Measurements from ENCODE around the gene GNAI2.
A peak's percentile ranks its signal among the peaks of the same experiment; 100 is the strongest.

The GNAI2 gene

DNA sequence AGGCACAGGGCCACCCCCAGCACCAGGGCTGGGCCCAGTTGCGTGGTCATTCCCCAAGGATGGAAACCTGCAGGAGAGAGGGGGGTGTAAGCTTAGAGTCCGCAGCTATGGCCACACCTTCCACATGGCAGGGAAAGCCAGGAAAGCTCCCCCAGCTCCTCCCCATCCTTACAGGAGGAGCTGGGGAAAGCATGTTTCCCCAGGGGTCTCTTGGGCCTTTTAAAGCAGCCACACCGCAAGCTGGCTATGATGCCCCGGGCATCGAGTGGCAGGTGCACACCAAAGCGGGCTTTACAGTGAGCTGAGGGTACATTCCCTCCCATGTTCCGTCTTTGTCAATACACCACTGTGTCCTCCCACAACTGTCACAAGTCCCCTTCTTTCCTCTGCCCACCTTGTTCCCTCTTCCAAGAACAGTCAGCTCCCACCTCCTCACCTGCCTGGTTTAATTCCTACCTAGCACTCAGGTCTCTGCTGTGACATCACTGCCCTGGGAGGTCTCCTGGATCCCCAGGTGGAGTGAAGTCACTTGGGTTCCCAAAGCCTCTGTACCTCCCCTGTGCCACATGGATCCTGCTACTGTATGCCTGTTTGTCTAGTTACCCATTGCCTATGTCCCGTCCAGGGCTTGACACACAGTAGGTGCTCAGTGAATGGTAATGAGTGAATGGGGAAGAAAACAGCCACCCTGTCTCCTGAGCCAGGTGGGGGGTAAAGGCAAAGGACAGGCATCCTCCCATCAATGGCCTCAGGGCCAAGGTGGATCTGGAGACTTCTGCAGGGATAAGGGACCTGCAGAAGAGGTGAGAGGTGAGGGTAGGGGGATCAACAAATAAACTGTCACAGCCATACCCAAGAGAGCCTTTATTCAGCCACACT is 59.8 kb downstream of the GNAI2 start:
- DNase-seq (ENCODE audit: low read depth), result no peak
- TF ChIP-seq, protein P1, sequence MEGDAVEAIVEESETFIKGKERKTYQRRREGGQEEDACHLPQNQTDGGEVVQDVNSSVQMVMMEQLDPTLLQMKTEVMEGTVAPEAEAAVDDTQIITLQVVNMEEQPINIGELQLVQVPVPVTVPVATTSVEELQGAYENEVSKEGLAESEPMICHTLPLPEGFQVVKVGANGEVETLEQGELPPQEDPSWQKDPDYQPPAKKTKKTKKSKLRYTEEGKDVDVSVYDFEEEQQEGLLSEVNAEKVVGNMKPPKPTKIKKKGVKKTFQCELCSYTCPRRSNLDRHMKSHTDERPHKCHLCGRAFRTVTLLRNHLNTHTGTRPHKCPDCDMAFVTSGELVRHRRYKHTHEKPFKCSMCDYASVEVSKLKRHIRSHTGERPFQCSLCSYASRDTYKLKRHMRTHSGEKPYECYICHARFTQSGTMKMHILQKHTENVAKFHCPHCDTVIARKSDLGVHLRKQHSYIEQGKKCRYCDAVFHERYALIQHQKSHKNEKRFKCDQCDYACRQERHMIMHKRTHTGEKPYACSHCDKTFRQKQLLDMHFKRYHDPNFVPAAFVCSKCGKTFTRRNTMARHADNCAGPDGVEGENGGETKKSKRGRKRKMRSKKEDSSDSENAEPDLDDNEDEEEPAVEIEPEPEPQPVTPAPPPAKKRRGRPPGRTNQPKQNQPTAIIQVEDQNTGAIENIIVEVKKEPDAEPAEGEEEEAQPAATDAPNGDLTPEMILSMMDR (conservative IDR thresholded peaks at IDR 0.05; ENCODE audit: control insufficient read depth, insufficient read depth, low read depth, low read length), result no peak
- H3K4me3 ChIP-seq (ENCODE audit: control insufficient read depth, low read depth, low read length), result no peak overlapping the region

DNA sequence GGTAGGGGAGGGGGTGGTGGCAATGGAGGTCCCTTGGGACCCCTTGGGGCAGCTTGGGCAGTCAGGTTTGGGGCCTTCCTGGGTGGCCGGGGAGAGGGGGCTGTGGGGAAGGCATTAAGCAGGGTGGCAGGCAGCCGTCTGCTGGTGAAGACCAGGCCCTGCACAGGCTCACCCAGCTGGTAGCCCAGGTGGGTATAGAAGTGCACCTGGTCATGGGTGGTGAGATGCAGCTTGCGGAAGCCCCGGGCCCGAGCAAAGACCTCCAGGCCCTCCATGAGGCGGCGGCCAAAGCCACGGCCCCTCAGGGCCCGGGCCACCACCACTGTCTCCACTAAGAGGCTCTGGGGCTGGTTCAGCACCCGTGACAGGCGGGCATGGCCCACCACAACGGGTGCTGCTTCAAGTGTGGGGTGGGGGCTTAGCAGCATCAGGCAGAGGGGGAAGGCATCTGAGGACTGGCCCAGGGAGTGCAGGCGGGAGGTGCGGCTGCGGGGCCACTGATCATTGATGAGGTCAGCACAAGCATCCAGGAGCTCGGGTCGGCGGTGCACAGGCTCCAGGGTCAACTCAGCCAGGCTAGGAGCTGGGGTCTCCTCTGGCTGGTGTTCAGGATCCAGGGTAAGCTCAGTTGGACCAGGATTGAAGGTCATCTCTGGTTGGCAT is 60.8 kb downstream of the GNAI2 start:
- TF ChIP-seq, protein P1 (conservative IDR thresholded peaks at IDR 0.05; ENCODE audit: control insufficient read depth, insufficient read depth, low read depth, low read length), result no peak
- no peak for DNase-seq (ENCODE audit: low read depth)
- H3K4me3 ChIP-seq (ENCODE audit: control insufficient read depth, low read depth, low read length), result no peak overlapping the region

DNA sequence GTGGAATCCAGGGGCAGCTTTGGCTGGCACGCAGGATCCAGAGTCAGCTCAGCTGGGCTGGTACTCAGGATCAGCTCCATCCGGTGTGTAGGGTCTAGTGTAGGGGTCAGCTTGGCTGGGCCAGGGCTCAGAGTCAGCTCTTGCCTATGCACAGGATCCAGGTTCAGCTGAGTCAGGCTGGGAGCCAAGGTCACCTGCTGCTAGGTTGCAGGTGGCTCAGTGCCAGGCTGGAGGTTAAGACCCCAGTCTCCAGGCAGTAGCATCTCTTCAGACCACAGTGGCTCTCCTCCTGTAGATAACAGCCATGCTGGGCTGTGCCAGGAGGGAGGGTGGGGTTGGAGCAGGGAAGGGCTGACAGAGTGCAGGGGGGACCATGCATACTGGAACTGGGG is 61.4 kb downstream of the GNAI2 start:
- no peak for DNase-seq (ENCODE audit: low read depth)
- TF ChIP-seq, protein P1 (conservative IDR thresholded peaks at IDR 0.05; ENCODE audit: control insufficient read depth, insufficient read depth, low read depth, low read length), result no peak
- no peak overlapping the region for H3K4me3 ChIP-seq (ENCODE audit: control insufficient read depth, low read depth, low read length)

DNA sequence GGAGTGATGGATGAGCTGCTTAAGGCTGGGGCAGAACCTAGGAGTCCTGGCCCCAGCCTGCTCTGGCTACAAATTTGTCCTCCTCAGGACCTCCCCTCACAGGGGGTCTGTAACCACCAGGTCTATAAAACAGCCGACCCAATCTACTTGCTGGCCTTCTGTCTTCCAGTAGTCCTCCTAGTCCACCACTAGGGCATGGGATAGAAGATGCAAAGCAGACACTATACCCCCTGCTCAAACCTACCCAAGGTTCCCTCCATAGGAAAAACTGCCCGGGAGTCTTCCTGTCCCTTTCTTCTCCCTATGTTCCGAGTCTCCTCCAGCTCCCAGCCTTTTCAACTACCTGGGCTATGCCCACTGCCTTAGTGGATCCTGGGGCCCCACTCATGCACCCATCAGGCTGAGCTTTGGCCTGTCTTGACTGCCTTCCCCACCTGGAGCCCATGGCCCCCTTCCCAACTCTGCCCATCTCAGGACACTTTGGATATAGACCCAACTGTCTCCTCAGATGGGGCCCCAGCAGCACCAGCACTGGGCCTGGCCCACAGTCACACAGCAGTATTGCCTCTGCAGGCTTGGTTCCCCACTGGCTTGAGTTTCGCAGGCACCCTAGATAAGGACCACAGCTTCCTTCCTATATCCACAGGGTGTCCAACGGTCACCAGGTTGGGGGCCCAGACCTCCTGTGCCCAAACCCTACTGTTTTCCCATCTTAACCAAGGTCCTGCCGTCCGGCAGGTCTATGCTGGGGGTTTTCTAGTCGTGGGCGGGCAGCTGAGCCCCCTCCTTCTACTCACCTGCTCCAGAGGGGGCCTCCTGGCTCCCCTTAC is 62.1 kb downstream of the GNAI2 start:
- TF ChIP-seq, protein P1 (conservative IDR thresholded peaks at IDR 0.05; ENCODE audit: control insufficient read depth, insufficient read depth, low read depth, low read length), result peak; percentile 21
- DNase-seq (ENCODE audit: low read depth), result no peak
- H3K4me3 ChIP-seq (ENCODE audit: control insufficient read depth, low read depth, low read length), result peak overlapping the region; percentile 86

DNA sequence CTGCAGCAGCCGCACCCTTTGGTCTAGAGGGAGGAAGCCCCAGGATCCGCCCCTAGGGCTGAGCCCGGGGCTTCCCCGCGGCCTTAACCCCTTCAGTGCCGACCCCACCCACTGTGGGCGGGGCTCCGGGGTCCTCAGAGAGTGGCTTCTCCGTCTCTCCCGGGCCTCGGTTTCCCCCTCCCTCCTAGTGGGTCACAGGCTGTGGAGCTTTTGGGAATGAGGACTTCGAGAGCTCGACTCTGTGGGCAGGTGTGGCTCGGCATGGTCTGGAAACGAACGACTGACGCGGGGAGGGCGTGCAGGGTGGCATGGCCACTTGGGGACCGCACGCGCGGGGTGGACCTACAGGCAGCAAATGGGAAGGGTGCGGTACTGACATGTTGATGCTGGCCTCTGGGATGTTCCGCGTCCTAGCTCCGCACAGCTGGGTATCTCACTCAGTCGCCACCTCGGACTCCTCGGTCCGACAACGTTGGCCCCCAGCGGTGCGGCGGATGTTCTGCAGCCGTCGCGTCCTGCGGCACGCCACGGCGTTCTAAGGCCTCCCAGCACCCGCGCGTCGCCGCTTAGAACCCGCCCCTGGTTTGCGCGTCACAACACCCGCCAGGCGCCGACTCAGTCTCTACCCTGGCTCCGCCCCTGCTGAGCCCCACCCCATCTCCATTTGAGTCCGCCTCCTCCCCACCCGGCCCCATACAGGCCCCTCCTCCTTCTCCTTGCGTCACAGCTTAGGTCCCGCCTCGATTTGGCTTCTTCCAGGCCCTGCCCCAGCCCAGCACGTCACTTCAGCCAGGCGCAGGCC is 63.0 kb downstream of the GNAI2 start, which contains the start of the genes HYAL3 and NAA80:
Gene HYAL3, minus strand, starts transcription at position 570 of the 802 bp plus-strand sequence. CDS start 3,803 bp downstream, outside the sequence.
Gene NAA80, minus strand, starts transcription at position 570 of the 802 bp plus-strand sequence. CDS start 1,942 bp downstream, outside the sequence.
- H3K4me3 ChIP-seq (ENCODE audit: control insufficient read depth, low read depth, low read length), result peak within 1 kb of the TSS; percentile 86
- TF ChIP-seq, protein P1 (conservative IDR thresholded peaks at IDR 0.05; ENCODE audit: control insufficient read depth, insufficient read depth, low read depth, low read length), result peak; percentile 0
- peak; percentile 99 for DNase-seq (ENCODE audit: low read depth)

DNA sequence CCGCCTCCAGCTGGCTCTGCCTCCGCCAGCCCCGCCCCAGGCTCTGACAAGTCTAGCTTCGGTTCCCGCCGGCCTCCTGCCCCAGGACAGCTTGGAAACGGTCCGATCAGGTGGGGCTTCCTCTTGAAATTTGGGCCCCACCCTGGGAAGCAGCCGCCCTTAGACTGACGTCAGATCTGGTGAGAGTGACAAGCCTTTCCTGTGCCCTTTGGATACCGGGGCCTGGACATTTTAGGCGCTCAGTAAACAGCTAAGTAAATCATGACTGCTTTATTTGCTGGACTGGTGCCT is 63.6 kb downstream of the GNAI2 start:
- DNase-seq (ENCODE audit: low read depth), result no peak
- H3K4me3 ChIP-seq (ENCODE audit: control insufficient read depth, low read depth, low read length), result peak overlapping the region; percentile 51
- TF ChIP-seq, protein P1 (conservative IDR thresholded peaks at IDR 0.05; ENCODE audit: control insufficient read depth, insufficient read depth, low read depth, low read length), result no peak

Measured in fibroblast of mammary gland (primary cell).